Fibroblast of lung (primary cell): ENCODE data around the gene RERE.

Experiments
- CTCF ChIP-seq, 2 donors: IDR thresholded peaks in 1 of 2; conservative IDR thresholded peaks in 1 of 2; 1 replicate in 1 of 2; 2 replicates in 1 of 2; pipeline ENCODE4 v1.5.1; 2011 to 2012; ENCODE audit warnings: low read length in 2 of 2, control low read depth in 1 of 2, inconsistent platforms in 1 of 2, low read depth in 1 of 2, mild to moderate bottlenecking in 1 of 2
- EZH2 ChIP-seq: IDR thresholded peaks from 2 replicates; pipeline ENCODE4 v1.5.1; 2012; ENCODE audit warnings: low read length, control low read depth, mild to moderate bottlenecking; ENCODE audit errors: missing control alignments

- TF ChIP-seq CTCF (conservative IDR thresholded peaks at IDR 0.05 in 1 of 2, IDR thresholded peaks at IDR 0.05 in 1 of 2; ENCODE audit: low read depth in 1 of 2, low read length in 2 of 2), result no peak
- no peak for TF ChIP-seq EZH2
These were observed 247.0 kb downstream of the RERE start for GRCh38 chr1:8570465-8570864.
